PC-9 (cell line): ENCODE measurements around the gene MT1HL1.

Source experiments
- CTCF ChIP-seq: fragments of 200-600 bp; sonication (generic); conservative IDR thresholded peaks from 2 replicates; pipeline ENCODE4 v1.6.1; 2017; ENCODE audit warnings: mixed run types, antibody characterized with exemption, mild to moderate bottlenecking, moderate library complexity
- EZH2 ChIP-seq: fragments of 200-600 bp; sonication (generic); IDR thresholded peaks from 2 replicates; pipeline ENCODE4 v1.8.0; 2017; ENCODE audit warnings: antibody characterized with exemption, low read depth

GRCh38 chr1:237045278-237046016 lies 41.2 kb upstream of the MT1HL1 start:
- TF ChIP-seq CTCF (no peak), EZH2 (no peak)
